ENCODE data around the gene CMTM4.
"Not testable (repeated sequence)": the region's sequence is repeated elsewhere in the genome, so short reads cannot be mapped to it uniquely, and the experiment has no call there.

Gene CMTM4

DNA sequence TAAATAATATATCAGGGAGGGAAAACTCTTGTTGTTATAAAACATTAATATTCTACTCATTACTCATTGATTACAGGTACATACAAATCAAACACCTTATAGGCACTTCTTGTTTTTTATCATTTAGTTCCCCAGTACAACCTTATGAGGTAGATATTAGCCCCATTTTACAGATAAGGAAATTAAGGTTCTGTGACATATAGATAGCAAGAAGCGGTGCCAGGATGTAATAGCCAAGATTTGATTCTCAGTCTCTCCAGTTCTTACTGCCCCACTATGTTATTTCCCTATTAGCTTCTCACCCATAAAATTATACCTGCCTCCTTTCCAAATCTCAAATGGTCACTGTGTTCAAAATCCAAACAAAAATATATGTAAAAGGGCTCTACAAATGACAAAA lies 55.2 kb downstream of the CMTM4 start:
- DNase-seq (ENCODE audit: low read depth), result no peak

DNA sequence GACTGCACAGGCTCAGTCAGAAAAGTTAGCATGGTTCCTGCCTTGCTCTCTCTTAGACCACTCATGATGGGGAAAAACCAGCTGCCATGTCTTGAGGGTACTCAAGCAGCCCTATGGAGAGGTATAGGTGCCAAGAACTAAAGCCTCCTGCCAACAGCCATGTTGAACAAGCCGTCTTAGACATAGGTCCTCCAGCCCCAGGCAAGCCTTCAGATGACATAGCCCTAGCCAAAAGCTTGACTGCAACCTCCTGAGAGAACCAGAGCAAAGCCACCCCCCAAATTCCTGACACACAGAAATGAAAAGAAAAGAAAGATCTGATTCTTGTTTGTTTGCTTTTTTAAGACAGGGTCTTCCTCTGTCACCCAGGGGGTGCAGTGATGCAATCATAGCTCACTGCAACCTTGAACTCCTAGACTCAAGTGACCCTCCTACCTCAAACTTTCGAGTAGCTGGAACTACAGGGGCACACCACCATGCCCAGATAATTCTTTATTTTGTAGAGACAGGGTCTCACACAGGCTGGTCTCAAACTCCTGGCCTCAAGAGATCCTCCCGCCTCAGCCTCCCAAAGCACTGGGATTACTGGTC lies 55.7 kb downstream of the CMTM4 start:
- no peak for DNase-seq (ENCODE audit: low read depth)

- no peak for DNase-seq (ENCODE audit: low read depth)
Observed at GRCh38 chr16:66639091-66639885, 57.3 kb downstream of the CMTM4 start.

DNA sequence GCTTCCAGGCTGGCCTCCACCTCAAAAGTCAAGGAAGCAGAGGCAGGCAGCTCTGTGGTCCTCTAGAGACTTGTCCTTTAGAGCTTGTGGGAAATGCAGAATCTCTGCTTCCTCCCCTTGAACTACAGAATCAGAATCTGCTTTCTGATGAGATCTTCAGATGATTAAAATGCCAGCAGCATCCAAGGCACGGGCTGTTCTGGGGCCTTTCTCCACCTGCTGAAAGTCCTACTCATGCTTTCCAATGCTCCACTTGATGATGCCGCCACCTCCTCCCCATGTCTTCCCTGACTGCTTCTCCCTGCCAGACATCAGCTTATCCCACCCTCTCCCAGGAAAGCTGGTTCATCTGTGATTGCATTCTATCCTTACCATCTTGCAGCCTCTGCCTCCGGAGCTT lies 58.7 kb downstream of the CMTM4 start:
- DNase-seq (ENCODE audit: low read depth), result no peak

GRCh38 chr16:66636199-66636598 lies 60.3 kb downstream of the CMTM4 start:
- DNase-seq (ENCODE audit: low read depth), result no peak

- DNase-seq (ENCODE audit: low read depth), result no peak
Observed at GRCh38 chr16:66635406-66635805, 61.1 kb downstream of the CMTM4 start.

GRCh38 chr16:66634527-66635196 lies 61.9 kb downstream of the CMTM4 start:
- DNase-seq (ENCODE audit: low read depth), result no peak

DNA sequence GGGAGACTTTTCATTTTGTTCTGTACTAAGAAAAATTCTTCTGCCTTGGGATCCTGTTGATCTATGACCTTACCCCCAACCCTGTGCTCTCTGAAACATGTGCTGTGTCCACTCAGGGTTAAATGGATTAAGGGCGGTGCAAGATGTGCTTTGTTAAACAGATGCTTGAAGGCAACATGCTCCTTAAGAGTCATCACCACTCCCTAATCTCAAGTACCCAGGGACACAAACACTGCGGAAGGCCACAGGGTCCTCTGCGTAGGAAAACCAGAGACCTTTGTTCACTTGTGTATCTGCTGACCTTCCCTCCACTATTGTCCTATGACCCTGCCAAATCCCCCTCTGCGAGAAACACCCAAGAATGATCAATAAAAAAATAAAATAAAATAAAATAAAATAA lies 65.0 kb downstream of the CMTM4 start:
- DNase-seq (ENCODE audit: low read depth), result not testable (repeated sequence)

- DNase-seq (ENCODE audit: low read depth), result not testable (repeated sequence)
Observed at GRCh38 chr16:66630561-66631260, 65.8 kb downstream of the CMTM4 start.

- DNase-seq (ENCODE audit: low read depth), result no peak
Observed at GRCh38 chr16:66629856-66630255, 66.7 kb downstream of the CMTM4 start.

GRCh38 chr16:66627611-66628378 lies 68.7 kb downstream of the CMTM4 start:
- not testable (repeated sequence) for DNase-seq (ENCODE audit: low read depth)

DNA sequence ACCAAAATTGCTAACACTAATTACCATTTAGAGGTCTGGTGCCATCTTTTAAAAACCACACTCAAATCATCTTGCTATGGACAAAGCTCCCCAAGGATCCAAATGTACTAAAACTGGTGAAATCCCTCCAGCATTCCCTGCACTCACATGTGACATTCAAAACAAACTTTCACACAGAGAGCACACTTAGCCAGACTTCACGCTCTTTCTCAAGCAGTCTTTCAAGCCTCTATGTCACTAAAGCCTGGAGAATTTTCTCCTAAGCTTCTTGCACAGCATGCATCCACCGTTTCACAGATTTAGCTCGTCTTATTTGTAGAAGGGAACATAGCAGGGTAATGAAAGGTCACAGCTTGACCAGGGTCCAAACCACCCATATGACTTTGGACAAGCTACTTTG lies 72.8 kb downstream of the CMTM4 start:
- DNase-seq (ENCODE audit: low read depth), result no peak

DNA sequence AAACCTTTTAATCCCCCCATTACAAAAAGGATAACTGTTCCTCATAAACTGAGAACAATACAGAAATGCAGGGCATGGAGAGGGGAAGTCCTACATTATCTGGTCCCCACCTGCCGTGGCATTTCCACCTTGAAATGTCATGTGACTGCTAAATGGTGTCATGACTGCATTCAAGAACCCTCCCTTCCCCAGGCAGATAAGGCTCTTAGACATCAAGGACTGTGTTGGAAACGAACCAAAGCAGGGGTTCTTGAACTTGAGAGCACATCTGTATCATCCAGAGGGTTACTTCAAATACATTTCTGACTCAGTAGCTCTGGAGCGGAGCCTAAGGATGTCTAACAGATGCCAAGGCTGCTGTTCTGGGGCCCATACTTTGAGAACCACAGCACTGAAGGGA lies 73.7 kb downstream of the CMTM4 start:
- no peak for DNase-seq (ENCODE audit: low read depth)

DNA sequence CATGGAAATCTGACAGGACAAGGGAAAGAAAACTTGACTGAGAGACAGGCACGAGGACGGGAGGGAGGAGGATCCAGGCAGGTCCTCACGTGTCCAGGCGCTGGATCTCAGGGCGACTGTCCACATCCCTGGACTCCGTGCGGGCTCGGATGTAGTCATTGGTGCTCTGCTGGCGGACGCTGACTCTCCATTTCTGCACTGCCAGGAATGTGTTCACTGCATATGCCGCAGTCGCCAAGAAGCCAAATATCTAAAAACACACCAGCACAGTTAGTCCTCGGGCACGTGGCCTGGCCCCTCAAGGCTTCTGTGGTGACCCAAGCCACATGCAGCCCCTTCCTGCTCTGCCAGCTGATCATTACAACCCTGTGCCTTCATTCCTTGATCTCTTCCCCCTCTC lies 74.6 kb downstream of the CMTM4 start:
- DNase-seq (ENCODE audit: low read depth), result no peak

- no peak for DNase-seq (ENCODE audit: low read depth)
Observed at GRCh38 chr16:66620429-66620795, 76.1 kb downstream of the CMTM4 start.

DNA sequence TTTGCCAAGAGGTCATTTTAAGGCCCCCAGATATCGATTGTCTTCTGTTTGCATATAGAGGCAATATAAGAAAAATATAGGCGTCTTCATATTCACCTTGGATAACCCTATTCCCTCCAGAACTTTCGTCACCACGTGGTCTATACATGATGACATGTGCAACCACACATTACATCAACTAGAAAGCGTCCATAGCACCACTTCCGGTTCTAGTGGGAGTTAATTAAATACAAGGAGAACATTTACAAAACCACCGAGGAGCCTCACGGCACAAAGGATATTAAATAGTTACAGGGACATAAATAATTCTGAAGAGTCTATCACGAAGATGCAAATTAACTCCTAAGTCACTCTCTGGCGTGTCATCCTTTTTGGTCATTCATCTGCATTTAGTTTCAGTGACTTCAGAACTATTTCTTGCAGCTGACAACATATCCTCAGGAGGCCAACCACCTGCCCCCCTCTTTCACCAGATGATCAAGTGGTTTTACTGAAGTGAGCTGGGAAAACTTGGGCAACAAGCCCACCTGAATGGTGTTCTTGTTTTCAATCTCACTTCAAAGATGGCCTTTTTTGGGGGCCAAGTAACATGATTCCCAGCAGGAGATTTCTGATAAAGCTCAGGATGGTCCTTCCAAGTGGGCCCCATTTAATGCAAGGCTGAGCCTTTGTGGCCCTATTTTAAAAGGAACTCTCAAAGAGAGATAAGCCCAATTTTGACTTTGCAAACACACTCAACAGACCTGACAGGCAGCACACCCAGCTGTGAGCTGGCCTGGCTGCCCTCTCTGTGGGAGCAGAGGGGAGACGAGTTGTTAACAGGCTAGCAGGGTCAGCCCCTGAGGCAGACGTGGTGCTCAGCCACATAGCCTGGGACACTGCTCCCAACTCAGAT lies 76.8 kb downstream of the CMTM4 start:
- no peak for DNase-seq (ENCODE audit: low read depth)

DNA sequence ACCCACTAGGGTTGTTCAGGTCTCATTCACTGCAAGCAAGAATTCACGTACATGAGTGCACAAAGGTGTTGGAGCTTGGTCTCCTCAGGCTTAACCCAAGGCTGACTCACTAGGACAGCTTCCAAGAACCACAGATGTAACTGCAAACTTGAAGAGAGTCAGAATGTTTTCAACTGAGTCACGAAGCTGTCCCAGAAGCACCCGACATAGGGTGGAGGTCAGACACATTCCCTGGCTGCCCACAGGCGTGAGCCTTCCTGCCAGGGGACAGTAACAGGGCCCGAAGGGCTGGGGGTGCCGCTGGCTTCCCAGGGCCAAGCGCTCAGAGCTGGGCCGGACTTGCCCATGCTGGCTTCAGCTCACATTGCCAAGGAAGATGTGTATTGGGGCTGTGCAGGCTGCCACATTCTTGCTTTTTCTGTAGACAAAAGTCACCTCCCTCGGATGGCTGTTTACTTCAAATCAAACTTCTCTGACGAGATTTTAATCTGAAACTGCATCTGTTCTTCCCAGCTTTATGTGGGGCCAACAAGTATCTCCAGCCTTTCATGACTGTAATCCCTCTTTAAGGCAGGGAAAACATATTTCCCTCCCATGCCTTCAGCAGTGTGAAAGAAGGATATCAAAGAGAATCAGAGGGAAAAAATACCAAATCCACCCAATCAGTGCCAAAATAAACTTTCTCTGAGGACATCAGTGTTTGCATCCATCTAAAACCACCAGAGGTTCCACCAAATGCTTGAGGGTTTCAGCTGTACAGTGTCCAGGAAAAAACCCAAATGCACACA lies 77.8 kb downstream of the CMTM4 start:
- DNase-seq (ENCODE audit: low read depth), result no peak

DNA sequence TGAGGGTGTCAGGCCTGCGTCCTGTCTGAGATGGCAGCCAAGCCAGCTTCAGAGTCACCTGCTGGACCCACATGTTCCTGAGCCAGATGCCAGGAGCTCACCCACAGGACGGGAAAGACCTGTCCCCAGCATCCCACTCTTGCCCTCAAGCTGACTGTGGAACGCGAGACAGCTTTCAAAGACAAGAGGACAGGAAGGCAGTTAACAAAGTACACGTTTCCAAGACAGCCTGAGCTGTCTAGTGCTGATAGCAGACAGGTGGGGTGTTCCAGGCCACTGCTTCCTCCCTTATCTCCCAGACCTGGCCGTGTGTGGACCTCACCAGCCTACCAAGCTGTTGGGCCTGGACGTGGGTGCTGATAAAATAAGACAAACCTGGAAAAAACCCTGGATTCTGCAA lies 78.8 kb downstream of the CMTM4 start:
- DNase-seq (ENCODE audit: low read depth), result no peak

- no peak for DNase-seq (ENCODE audit: low read depth)
Observed at GRCh38 chr16:66617010-66617434, 79.5 kb downstream of the CMTM4 start.

- DNase-seq (ENCODE audit: low read depth), result no peak
Observed at GRCh38 chr16:66616592-66616991, 80.0 kb downstream of the CMTM4 start.

Measured in activated T-cell treated with anti-CD3 and anti-CD28 coated beads for 1 hour (primary cell).